H9 (cell line): ENCODE results near the gene KREMEN1. TPM values are rescaled to one million over a fixed set of nuclear protein-coding genes. Genes with fewer than 3 reads are reported as not detected.

Experiments used
- DNase-seq: peaks from one replicate; pipeline ENCODE4 v3.0.0-alpha.2; 2017
- H2AFZ ChIP-seq: one replicate; pipeline ENCODE4 v1.6.1; 2013; ENCODE audit warnings: mild to moderate bottlenecking, low read length, control low read depth, moderate library complexity
- H2AK5ac ChIP-seq: 2 replicates; pipeline ENCODE4 v1.6.1; 2013; ENCODE audit warnings: low read length, control low read depth, mixed read lengths; ENCODE audit not compliant: insufficient read length
- H2BK120ac ChIP-seq: one replicate; pipeline ENCODE4 v1.6.1; 2013; ENCODE audit warnings: low read depth, mild to moderate bottlenecking, low read length, control low read depth, inconsistent platforms; ENCODE audit not compliant: poor library complexity, severe bottlenecking
- H2BK12ac ChIP-seq: 2 replicates; pipeline ENCODE4 v1.6.1; 2013; ENCODE audit warnings: low read length, control low read depth, mixed read lengths, low read depth; ENCODE audit not compliant: insufficient read length
- H2BK15ac ChIP-seq: 2 replicates; pipeline ENCODE4 v1.6.1; 2013; ENCODE audit warnings: low read depth, low read length, control low read depth
- H2BK20ac ChIP-seq: one replicate; pipeline ENCODE4 v1.6.1; 2013; ENCODE audit warnings: low read depth, mild to moderate bottlenecking, low read length, control low read depth, inconsistent platforms; ENCODE audit not compliant: poor library complexity, severe bottlenecking
- H2BK5ac ChIP-seq: 2 replicates; pipeline ENCODE4 v1.6.1; 2013; ENCODE audit warnings: low read length, control low read depth, mixed read lengths; ENCODE audit not compliant: insufficient read length
- H3K14ac ChIP-seq: 2 replicates; pipeline ENCODE4 v1.6.1; 2013; ENCODE audit warnings: low read length, control low read depth; ENCODE audit not compliant: insufficient read depth
- H3K18ac ChIP-seq: 2 replicates; pipeline ENCODE4 v1.6.1; 2013; ENCODE audit warnings: low read depth, mild to moderate bottlenecking, mixed read lengths, low read length, control low read depth; ENCODE audit not compliant: insufficient read length
- H3K23ac ChIP-seq: 2 replicates; pipeline ENCODE4 v1.6.1; 2013; ENCODE audit warnings: low read length, control low read depth, mixed read lengths, low read depth; ENCODE audit not compliant: insufficient read length
- H3K23me2 ChIP-seq: 2 replicates; pipeline ENCODE4 v1.6.1; 2013; ENCODE audit warnings: low read depth, mild to moderate bottlenecking, mixed read lengths, low read length, control low read depth; ENCODE audit not compliant: insufficient read length, poor library complexity, severe bottlenecking
- H3K27ac ChIP-seq: 2 replicates; pipeline ENCODE4 v1.5.1; 2013; ENCODE audit warnings: low read length, control low read depth, mixed read lengths, low read depth; ENCODE audit not compliant: insufficient read length
- H3K27me3 ChIP-seq: 2 replicates; pipeline ENCODE4 v1.6.1; 2013; ENCODE audit warnings: low read length, control low read depth, inconsistent platforms; ENCODE audit not compliant: insufficient read depth
- H3K4ac ChIP-seq: 2 replicates; pipeline ENCODE4 v1.6.1; 2013; ENCODE audit warnings: low read depth, mild to moderate bottlenecking, control low read depth, inconsistent platforms, low read length, moderate library complexity
- H3K4me1 ChIP-seq: 2 replicates; pipeline ENCODE4 v1.6.1; 2013; ENCODE audit warnings: low read length, control low read depth, inconsistent platforms; ENCODE audit not compliant: insufficient read depth
- H3K4me2 ChIP-seq: 2 replicates; pipeline ENCODE4 v1.6.1; 2013; ENCODE audit warnings: low read length, control low read depth, mixed read lengths; ENCODE audit not compliant: insufficient read length, insufficient read depth
- H3K56ac ChIP-seq: 2 replicates; pipeline ENCODE4 v1.6.1; 2013; ENCODE audit warnings: low read depth, mild to moderate bottlenecking, mixed read lengths, low read length, control low read depth; ENCODE audit not compliant: insufficient read length
- H3K79me1 ChIP-seq: 2 replicates; pipeline ENCODE4 v1.6.1; 2013; ENCODE audit warnings: low read depth, mild to moderate bottlenecking, moderate library complexity, low read length, control low read depth, inconsistent platforms; ENCODE audit not compliant: insufficient read depth, poor library complexity, severe bottlenecking
- H3K79me2 ChIP-seq: 2 replicates; pipeline ENCODE4 v1.6.1; 2013; ENCODE audit warnings: low read length, control low read depth, inconsistent platforms; ENCODE audit not compliant: insufficient read depth
- H3K9ac ChIP-seq: 2 replicates; pipeline ENCODE4 v1.6.1; 2013; ENCODE audit warnings: low read length, control low read depth, mixed read lengths; ENCODE audit not compliant: insufficient read length; ENCODE audit errors: extremely low read depth
- H3K9me3 ChIP-seq: one replicate; pipeline ENCODE4 v1.6.1; 2013; ENCODE audit warnings: low read depth, low read length, inconsistent platforms; ENCODE audit not compliant: control insufficient read depth
- H3T11ph ChIP-seq: one replicate; pipeline ENCODE4 v1.6.1; 2013; ENCODE audit warnings: mild to moderate bottlenecking, low read length, control low read depth, inconsistent platforms
- H4K20me1 ChIP-seq: one replicate; pipeline ENCODE4 v1.6.1; 2013; ENCODE audit not compliant: control insufficient read depth, insufficient read length, insufficient read depth
- H4K5ac ChIP-seq: 2 replicates; pipeline ENCODE4 v1.6.1; 2013; ENCODE audit warnings: low read depth, mild to moderate bottlenecking, mixed read lengths, low read length, control low read depth; ENCODE audit not compliant: insufficient read length
- H4K8ac ChIP-seq: replicated peaks from 2 replicates; pipeline ENCODE4 v1.6.1; 2013; ENCODE audit warnings: low read length, control low read depth, mixed read lengths, low read depth; ENCODE audit not compliant: insufficient read length
- H4K91ac ChIP-seq: 2 replicates; pipeline ENCODE4 v1.6.1; 2013; ENCODE audit warnings: low read depth, mild to moderate bottlenecking, moderate library complexity, mixed read lengths, low read length, control low read depth; ENCODE audit not compliant: insufficient read length
- H3K27ac Mint-ChIP-seq, 3 experiments: 2 replicates in 2 of 3; 3 replicates in 1 of 3; pipeline ENCODE4 v1.8.0; 2020 to 2021; ENCODE audit warnings: mixed read lengths in 3 of 3, mild to moderate bottlenecking in 1 of 3, moderate library complexity in 1 of 3
- H3K27me3 Mint-ChIP-seq: 2 replicates; pipeline ENCODE4 v1.8.0; 2021; ENCODE audit warnings: low read depth, mild to moderate bottlenecking, moderate library complexity, mixed read lengths
- H3K36me3 Mint-ChIP-seq, 3 experiments: 2 replicates in 2 of 3; 3 replicates in 1 of 3; pipeline ENCODE4 v1.8.0; 2020 to 2021; ENCODE audit warnings: low read depth in 3 of 3, mixed read lengths in 3 of 3; ENCODE audit not compliant: insufficient read depth in 1 of 3
- H3K4me1 Mint-ChIP-seq, 2 experiments: 2 replicates each; pipeline ENCODE4 v1.8.0; 2020; ENCODE audit warnings: mixed read lengths in 2 of 2
- H3K4me3 Mint-ChIP-seq, 2 experiments: 2 replicates in 1 of 2; 3 replicates in 1 of 2; pipeline ENCODE4 v1.8.0; 2020 to 2021; ENCODE audit warnings: mild to moderate bottlenecking in 2 of 2, mixed read lengths in 2 of 2, moderate library complexity in 1 of 2
- H3K9me3 Mint-ChIP-seq, 2 experiments: 2 replicates in 1 of 2; 3 replicates in 1 of 2; pipeline ENCODE4 v1.8.0; 2020; ENCODE audit warnings: mild to moderate bottlenecking in 2 of 2, mixed read lengths in 2 of 2, moderate library complexity in 1 of 2
- CTCF ChIP-seq: fragments of 200-600 bp; sonication (generic); conservative IDR thresholded peaks from 3 replicates; pipeline ENCODE4 v1.8.0; 2021; ENCODE audit warnings: antibody characterized with exemption, mild to moderate bottlenecking
- WGBS: extraction: QIAGEN DNeasy Blood & Tissue Kit; methylation state at CpG from one replicate; pipeline ENCODE4 v1.1.7; 2013; ENCODE audit warnings: missing lambda C conversion rate, low lambda C conversion rate, mixed read lengths; ENCODE audit not compliant: insufficient read length; ENCODE audit errors: extremely low coverage; 5-methylcytosine and 5-hydroxymethylcytosine counted together
- total RNA-seq: library from RNA; stranded (reverse); gene quantifications from 2 replicates; pipeline ENCODE4 v1.2.1, GENCODE V29; 2021

The KREMEN1 gene
- total RNA-seq, 1 experiment from 2014 or later, result 2.4 TPM

GRCh38 chr22:29060931-29061330 lies 11.9 kb upstream of the KREMEN1 start:
- Histone ChIP-seq H2BK12ac (no peak overlapping the region), H3K79me2 (no peaks in the 10 kb centered on the region), H3K4ac (no peak overlapping the region), H3K27ac (no peak overlapping the region), H3K4me1 (no peaks in the 10 kb centered on the region; the same call in 1 of the 2 replicates), H3K23ac (no peak overlapping the region), H3K56ac (no peak overlapping the region), H3K79me1 (no peaks in the 10 kb centered on the region), H4K8ac (no peak overlapping the region), H3K4me2 (no peak overlapping the region), H4K91ac (no peak overlapping the region), H4K20me1 (no peaks in the 10 kb centered on the region), H3T11ph (no peak overlapping the region), H2BK20ac (no peak overlapping the region), H4K5ac (no peak overlapping the region), H2BK120ac (no peak overlapping the region), H2AFZ (no peak overlapping the region), H2AK5ac (no peak overlapping the region), H2BK15ac (no peak overlapping the region), H2BK5ac (no peak overlapping the region), H3K9ac (no peak overlapping the region), H3K23me2 (no peaks in the 10 kb centered on the region), H3K27me3 (no peaks in the 10 kb centered on the region), H3K18ac (no peak overlapping the region), H3K14ac (no peak overlapping the region), H3K9me3 (no peaks in the 10 kb centered on the region)
- TF ChIP-seq CTCF, result no peak
- no peaks in the 10 kb centered on the region; a peak in 1 of 5 replicates for H3K9me3 Mint-ChIP-seq
- no peaks in the 10 kb centered on the region for H3K36me3 Mint-ChIP-seq
- peaks cover 7% of the 10 kb centered on the region for H3K27me3 Mint-ChIP-seq
- no peak overlapping the region for H3K4me3 Mint-ChIP-seq
- WGBS, result no CpG with 5 or more reads among the region's 7 CpGs
- no peak for DNase-seq
- H3K4me1 Mint-ChIP-seq, result peaks cover 21 to 30% of the 10 kb centered on the region in 2 experiments
- no peak overlapping the region for H3K27ac Mint-ChIP-seq
